NCI-H2227 treated with DMSO at 0.1 percent for 48 hours (cell line): ENCODE measurements around the gene MAMDC2.
"Not testable (repeated sequence)": the region's sequence is repeated elsewhere in the genome, so short reads cannot be mapped to it uniquely, and the experiment has no call there.

Source experiments
- DNase-seq: peaks from one replicate; lab custom pipeline; 2025; lab: John Stamatoyannopoulos, UW

MAMDC2 gene

DNA sequence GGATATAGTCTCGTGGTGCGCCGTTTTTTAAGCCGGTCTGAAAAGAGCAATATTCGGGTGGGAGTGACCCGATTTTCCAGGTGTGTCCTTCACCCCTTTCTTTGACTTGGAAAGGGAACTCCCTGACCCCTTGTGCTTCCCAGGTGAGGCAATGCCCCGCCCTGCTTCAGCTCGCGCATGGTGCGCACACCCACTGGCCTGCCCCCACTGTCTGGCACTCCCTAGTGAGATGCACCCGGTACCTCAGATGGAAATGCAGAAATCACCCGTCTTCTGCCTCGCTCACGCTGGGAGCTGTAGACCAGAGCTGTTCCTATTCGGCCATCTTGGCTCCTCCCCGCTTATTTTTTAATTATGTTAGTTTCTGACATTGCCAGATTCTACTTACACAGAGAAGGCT, 161.1 kb downstream of the MAMDC2 start:
- not testable (repeated sequence) for DNase-seq

DNA sequence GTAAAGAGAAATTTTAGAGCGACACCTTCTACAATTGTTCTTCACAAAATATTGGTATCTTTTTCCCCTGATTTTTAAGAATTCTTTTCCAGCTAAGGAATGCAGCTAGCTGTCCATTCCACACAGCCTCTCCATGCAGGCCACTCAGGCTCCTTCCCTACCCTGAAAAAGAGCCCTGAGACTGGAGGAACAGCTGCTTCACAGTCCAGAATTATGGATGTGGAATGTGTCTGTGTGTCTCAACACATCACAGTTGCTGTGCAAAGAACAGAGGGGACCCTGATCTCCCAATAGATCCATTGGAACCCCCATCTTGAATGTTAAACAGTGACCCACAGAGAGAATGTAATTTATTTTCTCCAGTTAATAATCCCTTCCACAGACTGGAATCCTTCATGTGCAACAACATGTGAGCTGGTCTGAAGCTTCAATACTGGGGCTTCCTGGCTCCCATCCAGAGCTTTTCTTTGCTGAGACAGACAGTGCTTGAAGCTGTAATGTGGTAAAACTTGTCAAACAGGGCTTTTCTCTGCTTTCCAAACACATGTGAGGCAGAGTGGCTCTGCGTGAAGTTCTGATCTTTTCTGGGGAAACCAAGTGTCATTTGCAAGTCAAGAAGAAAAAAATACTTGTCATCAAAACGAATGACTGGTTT, 161.8 kb downstream of the MAMDC2 start:
- no peak for DNase-seq

DNA sequence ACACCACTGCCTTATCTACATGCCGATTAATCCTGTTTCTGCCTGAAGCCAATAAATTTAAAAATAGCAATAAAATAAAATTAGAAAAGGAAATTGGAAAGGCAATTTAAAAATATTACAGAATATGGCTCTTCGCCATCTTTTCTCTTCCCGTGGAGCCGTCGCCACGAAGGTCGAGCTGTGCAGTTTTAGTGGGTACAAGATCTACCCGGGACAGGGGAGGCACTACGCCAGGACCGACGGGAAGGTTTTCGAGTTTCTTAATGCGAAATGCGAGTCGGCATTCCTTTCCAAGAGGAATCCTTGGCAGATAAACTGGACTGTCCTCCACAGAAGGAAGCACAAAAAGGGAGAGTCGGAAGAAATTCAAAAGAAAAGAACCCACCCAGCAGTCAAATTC, 173.4 kb downstream of the MAMDC2 start:
- DNase-seq, result no peak

DNA sequence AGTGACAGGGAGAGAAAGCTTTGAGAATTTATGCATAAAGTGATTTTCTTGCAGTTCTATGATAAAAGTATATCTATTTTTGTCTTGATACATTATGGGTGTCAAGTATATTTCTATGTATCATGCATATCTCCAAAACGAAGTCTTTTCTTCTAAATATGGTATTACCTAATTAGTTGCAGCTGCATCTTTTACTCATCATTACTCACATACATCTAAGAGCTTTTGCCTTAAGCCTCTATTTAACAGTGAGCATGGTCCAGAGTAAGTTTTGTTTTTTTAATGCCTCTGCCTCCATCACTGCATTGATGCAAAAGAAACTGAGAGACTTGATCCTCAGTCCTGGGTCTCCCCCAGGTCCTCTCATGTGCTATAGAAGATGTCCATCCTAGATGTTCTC, 175.1 kb downstream of the MAMDC2 start:
- DNase-seq, result no peak

DNA sequence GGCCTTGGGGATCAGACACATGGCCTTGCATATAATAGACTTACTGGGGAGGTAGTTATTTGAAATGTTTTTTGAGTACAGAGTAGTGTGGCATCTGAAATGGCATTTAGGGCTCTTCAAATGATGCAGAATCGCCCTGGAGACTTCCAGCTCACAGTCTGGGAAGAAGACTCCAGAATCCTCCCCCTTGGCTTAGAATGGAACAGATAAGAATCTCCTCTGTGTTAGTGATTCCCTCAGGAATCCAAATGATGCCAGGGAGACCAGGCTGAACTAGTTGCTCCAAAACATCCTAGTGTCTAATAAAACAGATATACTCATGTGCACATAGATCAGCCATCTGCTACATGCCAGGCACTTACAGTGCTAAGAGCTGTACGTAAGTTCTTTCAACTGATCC, 176.6 kb downstream of the MAMDC2 start:
- DNase-seq, result no peak

DNA sequence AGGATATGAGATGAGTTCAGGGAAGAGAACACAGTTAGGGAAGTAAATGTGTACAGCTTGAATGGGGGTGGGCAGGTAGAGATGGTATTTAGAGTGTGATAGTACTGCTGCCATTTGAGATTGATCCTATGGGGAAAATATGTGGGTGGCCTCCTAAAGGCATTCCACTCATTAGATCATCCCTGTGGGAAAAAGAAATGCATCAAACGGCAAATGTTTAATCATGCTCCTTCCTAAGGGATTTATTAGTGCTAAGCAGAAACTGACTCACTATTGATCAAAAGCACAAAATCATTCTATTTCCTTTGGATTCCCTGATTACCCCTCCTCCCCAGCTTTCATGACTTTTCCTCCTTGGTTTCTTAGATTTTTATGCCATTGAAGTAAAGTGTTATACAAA, 178.7 kb downstream of the MAMDC2 start:
- no peak for DNase-seq

DNA sequence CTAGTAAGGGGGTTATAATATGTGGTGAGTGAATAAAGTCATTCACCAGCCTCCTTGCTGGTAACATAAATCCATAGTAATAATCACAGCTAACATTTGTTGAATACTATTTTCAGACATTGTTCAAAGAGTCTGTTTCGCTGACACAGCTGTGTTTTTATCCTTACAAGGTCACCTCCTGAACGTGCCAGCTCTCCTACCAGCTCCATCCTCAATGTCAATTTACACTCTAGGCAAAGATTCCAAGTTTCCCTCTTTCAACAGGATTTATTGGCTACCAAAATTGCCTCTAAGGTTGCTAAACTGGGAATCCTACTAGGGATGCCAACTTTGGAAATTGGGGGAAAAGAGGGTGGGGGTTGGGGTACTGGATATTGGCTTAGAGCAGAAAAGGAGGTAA, 184.5 kb downstream of the MAMDC2 start:
- peak; percentile 8 for DNase-seq

DNA sequence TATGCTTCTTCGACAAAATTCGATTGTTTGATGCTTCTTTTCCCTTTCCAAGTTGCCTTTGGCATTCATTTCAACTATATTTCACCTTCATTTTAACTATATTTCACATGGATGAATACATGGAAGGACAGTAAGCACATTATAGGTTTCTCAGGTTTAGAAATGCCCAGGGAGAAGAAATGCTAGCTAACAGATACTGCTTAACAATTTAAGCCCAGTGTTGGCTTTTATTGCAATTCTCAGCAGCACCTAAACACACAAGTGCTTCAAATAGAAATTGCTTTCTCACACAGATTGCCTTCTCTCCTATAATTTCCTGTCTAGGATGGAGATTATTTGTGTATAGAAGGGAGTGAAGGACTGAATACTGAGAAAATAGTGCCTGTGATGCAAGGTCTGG, 185.0 kb downstream of the MAMDC2 start:
- DNase-seq, result peak; percentile 64

DNA sequence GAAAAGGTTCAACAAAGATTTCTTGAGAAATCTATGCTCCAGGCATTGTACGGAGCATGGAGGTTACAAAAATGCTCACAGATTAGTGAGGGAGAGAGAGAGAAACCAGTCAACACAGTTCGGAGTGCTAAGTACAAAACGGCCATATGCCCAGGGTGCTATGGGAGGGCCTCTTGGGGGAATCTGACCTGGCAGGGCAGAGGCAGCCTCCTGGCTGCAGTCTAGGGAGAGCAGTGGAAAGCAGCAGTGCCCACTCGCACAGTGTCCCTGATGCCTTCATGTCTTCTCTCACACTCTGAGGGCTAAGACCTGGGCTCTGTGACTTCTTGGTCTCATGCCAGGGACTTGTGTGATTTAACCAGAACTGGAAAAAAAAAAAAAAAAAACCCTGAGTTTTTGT, 185.4 kb downstream of the MAMDC2 start:
- peak; percentile 64 for DNase-seq

DNA sequence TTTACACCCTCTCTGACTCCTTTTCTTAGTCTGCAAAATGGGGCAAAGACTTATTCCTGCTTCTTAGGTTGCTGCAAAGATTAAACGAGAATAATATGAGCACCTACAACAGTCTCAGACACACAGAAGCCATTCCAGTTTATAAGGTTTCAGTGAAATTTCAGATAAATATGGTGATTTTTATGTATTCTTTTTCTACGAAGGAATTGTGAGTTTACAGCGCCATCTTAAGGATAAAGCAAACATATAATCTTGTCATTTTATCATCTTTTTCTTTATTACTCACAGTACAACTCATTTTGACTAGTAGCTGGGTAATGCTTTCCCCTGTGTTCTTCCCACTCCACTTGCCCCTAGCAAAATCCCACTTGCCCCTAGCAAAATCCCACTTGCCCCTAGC, 185.9 kb downstream of the MAMDC2 start:
- DNase-seq, result peak; percentile 53

DNA sequence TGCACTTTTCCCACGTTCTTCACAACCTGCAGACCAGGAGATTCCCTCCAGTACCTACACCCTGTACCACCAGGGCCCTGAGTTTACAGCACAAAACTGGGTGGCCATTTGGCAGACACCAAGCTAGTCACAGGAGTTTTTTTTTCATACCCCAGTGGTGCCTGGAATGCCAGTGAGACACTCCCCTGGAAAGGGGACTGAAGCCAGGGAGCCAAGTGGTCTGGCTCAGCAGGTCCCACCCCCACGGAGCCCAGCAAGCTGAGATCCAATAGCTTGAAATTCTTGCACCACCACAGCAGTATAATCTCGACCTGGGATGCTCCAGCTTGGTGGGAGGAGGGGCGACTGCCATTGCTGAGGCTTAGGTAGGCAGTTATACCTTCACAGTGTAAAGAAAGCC, 188.8 kb downstream of the MAMDC2 start:
- DNase-seq, result no peak

DNA sequence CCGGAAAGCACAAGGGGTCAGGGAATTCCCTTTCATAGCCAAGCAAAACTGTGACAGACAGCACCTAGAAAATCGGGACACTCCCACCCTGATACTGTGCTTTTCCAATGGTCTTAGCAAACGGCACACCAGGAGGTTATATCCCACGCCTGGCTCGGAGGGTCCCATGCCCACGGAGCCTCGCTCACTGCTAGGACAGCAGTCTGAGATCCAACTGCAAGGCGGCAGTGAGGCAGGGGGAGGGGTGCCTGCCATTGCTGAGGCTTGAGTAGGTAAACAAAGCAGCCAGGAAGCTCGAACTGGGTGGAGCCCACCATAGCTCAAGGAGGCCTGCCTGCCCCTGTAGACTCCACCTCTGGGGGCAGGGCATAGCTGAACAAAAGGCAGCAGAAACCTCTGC, 190.6 kb downstream of the MAMDC2 start:
- DNase-seq, result not testable (repeated sequence)

DNA sequence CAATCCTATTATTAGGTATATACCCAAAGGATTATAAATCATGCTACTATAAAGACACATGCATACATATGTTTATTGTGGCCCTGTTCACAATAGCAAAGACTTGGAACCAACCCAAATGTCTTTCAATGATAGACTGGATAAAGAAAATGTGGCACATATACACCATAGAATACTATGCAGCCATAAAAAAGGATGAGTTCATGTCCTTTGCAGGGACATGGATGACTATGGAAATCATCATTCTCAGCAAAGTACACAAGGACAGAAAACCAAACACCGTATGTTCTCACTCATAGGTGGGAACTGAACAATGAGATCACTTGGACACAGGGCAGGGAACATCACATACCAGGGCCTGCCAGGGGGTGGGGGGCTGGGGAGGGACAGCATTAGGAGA, 202.3 kb downstream of the MAMDC2 start:
- not testable (repeated sequence) for DNase-seq

DNA sequence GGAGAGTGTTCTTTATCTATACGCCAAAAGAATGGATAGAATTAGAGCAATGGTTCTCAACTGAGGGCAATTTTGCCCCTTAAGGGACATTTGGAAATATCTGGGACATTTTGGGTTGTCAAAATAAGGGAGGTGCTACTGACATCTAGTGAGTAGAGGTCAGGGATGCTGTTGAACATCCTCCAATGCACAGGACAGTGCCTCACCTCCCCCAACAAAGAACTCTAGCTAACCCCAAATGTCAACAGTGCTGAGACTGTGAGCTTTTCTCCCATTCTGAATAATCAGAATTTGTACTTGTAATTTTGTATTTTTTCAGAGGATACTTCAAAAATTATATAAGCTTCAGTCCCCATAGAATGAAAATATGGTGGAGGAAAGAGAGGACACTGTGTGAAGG, 206.6 kb downstream of the MAMDC2 start:
- no peak for DNase-seq

DNA sequence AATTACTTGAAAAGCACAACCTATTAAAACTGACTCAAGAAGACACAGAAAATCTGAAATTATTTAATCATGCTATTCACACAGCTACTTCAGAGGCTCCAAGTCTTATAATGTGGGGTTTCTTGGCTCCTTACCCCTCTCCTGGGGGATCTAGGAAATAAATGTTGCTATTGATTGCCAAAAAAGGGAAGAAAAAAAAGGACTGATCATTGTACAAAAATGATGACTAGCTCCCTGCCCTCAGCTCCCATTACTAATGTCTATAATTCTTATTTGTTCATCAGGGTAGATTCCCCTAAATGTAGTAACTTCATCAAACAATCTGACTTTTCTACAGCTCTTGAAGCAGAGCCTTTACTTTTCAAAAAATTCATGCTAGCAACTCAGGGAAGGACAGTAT, 211.8 kb downstream of the MAMDC2 start:
- DNase-seq, result no peak

DNA sequence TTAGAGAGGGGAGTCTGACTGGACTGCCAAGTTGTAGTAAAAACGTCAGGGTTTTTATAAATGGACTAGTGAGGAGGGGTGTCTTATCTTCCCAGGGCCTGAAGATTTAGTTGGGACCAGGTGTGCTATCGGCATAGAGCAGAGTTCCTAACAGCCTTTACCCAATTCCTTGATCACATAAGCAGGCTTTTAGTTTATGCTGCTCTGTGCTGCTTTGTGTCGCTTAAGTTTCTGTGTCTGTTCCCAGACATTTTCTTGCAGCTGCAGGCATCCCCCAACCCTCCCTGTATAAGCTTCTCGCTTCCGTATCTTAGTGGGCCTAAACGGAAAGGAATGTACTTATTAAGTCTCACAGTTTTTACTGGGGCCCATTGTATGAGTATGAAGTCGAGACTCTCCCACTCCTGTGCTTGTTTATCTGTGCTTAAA, 212.5 kb downstream of the MAMDC2 start:
- no peak for DNase-seq

DNA sequence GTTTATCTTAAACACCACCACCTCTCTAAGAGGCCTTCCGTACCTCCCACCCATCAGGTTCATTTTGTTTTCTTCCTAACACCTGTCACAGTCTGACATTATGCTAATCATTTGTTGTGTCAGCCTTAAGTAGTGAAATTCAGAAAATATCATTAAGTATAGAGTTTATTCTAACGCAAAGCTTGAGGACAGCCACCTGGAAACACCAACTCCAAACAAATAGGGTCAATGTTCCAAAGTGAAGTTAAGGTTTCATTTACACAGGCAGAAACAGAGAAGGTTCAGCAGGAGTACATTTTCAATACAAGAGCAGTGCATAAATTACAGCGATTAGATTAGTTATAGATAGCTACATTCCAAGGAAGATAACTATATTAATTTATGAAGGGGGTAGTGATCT, 213.9 kb downstream of the MAMDC2 start:
- no peak for DNase-seq

DNA sequence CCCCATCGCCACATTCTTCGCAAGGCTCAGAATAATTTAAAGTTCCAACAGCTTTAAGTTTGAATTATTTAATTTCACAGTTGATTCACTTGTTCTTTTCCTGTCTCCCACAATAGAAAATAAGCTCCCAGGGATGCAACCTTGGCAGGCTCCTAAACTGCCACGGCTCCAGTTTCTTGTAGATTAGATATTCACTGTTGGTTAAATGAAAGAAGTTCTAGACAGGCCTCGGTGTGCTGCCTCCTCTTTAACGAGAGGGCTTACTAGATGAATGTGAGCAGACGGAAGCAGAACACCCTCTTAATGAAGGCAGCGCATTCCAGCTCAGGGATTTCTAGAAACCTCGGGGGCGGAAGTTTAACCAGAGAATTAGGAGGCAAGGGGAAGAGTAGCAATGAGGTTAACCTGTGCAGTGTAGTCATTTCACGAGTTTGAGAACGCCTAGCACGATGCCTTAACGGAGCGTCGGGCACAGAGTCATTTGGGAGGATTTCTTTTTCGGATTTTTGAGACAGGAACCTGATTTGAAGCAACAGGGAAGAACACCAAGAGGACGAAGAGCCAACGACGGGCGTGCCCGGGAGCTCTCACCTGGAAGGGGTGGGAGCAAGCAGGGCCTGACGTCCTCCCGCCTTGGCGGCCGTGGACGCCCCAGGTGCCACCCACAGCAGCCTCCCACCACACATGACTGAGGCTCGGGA, 214.5 kb downstream of the MAMDC2 start:
- peak; percentile 58 for DNase-seq

DNA sequence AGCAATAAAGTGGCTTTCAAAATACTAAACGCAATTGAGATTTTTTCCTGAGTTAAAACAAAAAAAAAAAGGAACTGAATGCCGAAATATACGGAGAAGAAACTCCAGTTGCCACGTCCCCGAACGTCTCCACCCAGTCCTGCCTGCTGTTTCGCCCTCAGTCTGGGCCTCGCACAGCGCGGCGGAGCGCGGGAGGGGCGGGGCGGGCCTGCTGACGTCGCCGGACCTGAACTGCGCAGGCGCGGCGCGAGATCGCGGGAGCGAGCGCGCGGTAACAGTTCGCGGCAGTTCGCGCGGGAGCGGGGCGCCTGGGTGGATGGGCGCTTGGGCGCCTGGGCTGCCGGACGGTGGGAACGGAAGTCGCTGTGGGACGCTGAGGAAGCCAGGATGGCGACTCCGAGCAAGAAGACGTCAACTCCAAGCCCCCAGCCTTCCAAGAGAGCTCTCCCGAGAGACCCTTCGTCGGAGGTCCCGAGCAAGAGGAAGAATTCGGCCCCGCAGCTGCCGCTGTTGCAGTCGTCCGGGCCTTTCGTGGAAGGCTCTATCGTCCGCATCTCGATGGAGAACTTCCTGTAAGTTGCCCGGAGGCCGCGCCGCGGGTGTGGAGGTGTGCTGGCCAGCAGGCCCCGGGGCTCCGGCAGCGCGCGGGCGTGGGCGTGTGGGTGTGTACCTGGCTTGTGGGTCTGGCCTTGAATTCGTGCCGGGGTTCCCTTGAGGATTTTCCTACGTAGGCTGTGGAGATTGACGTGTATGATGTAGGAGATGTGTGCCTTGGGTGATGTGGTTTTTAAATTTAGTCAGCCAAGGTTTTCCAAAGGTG, 215.3 kb downstream of the MAMDC2 start, which contains the start of gene SMC5:
Gene SMC5, plus strand, starts transcription at position 287 of the 820 bp plus-strand sequence. Its CDS starts 101 bp downstream, at position 388.
- DNase-seq, result peak; percentile 79

DNA sequence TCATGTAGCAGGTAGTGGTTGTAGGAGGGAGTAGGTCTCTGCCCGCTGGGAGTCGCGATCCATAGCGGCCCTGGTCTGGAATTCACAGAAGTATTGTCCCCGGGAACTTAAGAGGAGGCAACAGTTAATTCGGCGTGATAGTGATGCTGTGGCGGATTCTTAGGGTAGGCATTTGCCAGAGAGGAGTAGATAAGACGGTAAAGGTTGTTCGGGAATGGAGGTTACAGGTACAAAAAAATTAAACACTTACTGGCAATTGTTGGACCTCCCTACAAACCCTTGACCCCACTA, 215.8 kb downstream of the MAMDC2 start:
- no peak for DNase-seq

DNA sequence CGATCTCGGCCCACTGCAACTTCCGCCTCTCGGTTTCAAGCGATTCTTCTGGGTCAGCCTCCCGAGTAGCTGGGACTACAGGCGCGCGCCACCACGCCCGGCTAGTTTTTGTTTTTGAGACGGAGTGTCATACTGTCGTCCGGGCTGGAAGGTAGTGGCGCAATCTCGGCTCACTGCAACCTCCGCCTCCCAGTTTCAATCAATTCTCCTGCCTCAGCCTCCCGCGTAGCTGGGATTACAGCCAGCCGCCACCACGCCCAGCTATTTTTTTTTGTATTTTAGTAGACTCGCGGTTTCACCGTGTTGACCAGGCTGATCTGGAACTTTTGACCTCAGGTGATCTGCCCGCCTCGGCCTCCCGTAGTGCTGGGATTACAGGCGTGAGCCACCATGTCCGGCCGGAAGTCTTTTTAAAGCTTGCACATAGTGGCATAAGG, 216.4 kb downstream of the MAMDC2 start:
- DNase-seq, result no peak

DNA sequence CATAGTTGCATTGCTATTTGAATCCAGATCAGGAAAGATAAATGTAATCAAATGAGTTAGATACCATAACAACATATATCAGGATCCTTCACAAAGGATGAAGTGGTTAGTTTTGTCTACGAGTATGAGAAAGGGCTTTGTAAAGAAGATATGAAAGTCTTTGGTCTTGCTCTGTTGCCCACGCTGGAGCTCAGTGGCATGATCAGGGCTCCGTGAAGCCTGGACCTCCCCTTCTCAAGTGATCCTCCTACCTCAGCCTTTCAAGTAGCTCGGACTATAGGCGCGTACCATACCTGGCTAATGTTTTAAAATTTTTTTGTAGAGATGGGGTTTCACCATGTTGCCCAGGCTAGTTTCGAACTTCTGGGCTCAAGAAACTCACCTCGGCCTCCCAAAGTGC, 217.0 kb downstream of the MAMDC2 start:
- DNase-seq, result no peak
